Mucosa of descending colon (tissue), 3 donors: ENCODE data around the gene ABLIM2. TPM values are rescaled to one million over a fixed set of nuclear protein-coding genes. Genes with fewer than 3 reads are reported as not detected.

ENCODE experiments used
- ATAC-seq: fragments of 200-7000 bp; cut with Tn5 transposase; one replicate; pipeline ENCODE4 v1.9.1; 2020; ENCODE audit warnings: mild to moderate bottlenecking, moderate library complexity
- DNase-seq, 3 donors: peaks; one replicate each; pipeline ENCODE4 v3.0.0-alpha.2; 2020
- H3K36me3 ChIP-seq: fragments of 200-600 bp; one replicate; pipeline ENCODE4 v1.8.0; 2021; ENCODE audit warnings: low read depth, mild to moderate bottlenecking
- H3K4me1 ChIP-seq: fragments of 200-600 bp; one replicate; pipeline ENCODE4 v1.8.0; 2021; ENCODE audit warnings: low read depth, mild to moderate bottlenecking
- H3K4me3 ChIP-seq: fragments of 200-600 bp; one replicate; pipeline ENCODE4 v1.8.0; 2021; ENCODE audit warnings: mild to moderate bottlenecking
- H3K9me3 ChIP-seq: fragments of 200-600 bp; one replicate; pipeline ENCODE4 v1.8.0; 2021; ENCODE audit warnings: mild to moderate bottlenecking
- intact Hi-C, 2 donors: fragments of 100-400 bp; cut with DNase I in 1 of 2; cut with micrococcal nuclease in 1 of 2; formaldehyde crosslinking; loops; one replicate each; pipeline versions ENCODE4 v1.11.0 to v1.11.1; 2022; cut with DNase I, micrococcal nuclease
- total RNA-seq, 3 donors: library from RNA; stranded (reverse); fragmentation: NEBNext Ultra II Directional in 2 of 3; extraction: Animal tissue kit (Norgen Biotek cat#: 25700) in 2 of 3; gene quantifications; one replicate each; pipeline versions ENCODE4 v1.2.1 to v1.2.4, GENCODE V29; 2021 to 2023
- TF ChIP-seq, protein P1 (sequence below): fragments of 200-600 bp; IDR thresholded peaks from one replicate; pipeline ENCODE4 v1.8.0; 2022; ENCODE audit warnings: antibody characterized with exemption, mild to moderate bottlenecking
- donor health status: DM: no; HTN: no; CAD: no; lungs with moderate emphysema.
- donor health status: DM: no; HTN: no; CAD: no.
- donor health status: DM: no; HTN: yes; CAD: no.

ABLIM2 gene
- total RNA-seq, 3 donors from 2014 or later, result 15.0 to 15.8 (median 15.5) TPM

GRCh38 chr4:8067945-8068896 lies 90.4 kb downstream of the ABLIM2 start:
- intact Hi-C loops, result no loop called here
- Histone ChIP-seq H3K36me3 (no peaks in the 10 kb centered on the region), H3K4me1 (no peaks in the 10 kb centered on the region), H3K4me3 (no peak overlapping the region), H3K9me3 (peaks cover 24% of the 10 kb centered on the region)
- DNase-seq, result no peak
- no peak for ATAC-seq
- TF ChIP-seq, protein P1, sequence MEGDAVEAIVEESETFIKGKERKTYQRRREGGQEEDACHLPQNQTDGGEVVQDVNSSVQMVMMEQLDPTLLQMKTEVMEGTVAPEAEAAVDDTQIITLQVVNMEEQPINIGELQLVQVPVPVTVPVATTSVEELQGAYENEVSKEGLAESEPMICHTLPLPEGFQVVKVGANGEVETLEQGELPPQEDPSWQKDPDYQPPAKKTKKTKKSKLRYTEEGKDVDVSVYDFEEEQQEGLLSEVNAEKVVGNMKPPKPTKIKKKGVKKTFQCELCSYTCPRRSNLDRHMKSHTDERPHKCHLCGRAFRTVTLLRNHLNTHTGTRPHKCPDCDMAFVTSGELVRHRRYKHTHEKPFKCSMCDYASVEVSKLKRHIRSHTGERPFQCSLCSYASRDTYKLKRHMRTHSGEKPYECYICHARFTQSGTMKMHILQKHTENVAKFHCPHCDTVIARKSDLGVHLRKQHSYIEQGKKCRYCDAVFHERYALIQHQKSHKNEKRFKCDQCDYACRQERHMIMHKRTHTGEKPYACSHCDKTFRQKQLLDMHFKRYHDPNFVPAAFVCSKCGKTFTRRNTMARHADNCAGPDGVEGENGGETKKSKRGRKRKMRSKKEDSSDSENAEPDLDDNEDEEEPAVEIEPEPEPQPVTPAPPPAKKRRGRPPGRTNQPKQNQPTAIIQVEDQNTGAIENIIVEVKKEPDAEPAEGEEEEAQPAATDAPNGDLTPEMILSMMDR, result no peak

DNA sequence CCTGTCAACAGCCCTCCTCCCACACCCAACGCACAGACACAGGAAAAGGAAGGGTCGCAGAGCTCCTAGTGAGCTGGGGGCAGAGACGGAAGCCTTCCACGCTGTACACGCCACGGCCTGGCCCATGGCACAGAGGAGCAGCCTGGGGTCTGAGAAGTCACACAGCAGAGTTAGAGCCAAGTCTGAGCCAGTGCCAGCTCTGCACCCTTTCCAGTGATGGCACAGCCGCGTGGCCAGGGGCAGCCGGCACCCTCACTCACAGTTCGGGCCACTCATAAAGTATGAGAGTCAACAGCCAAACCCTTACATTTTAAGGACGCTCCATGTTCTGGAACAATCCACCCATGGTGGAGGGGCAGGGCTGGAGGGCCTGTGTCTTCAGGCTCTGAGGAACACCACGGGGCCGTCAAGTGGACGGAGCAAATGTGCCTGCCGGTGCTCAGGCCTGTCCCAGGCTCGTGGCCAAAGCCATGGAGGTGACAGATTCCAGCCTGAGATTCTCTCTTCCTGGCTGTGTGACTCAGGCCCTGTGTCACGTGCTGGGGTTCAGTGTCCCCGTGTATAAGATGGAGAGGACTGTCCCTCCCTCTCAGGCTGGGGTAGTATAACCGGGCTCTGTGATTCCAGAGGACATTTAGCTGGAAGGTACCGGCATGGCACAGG lies 91.2 kb downstream of the ABLIM2 start:
- no peak for DNase-seq
- Histone ChIP-seq H3K9me3 (peaks cover 27% of the 10 kb centered on the region), H3K4me3 (no peak overlapping the region), H3K4me1 (no peaks in the 10 kb centered on the region), H3K36me3 (no peaks in the 10 kb centered on the region)
- ATAC-seq, result no peak
- intact Hi-C loops, result no loop called here
- TF ChIP-seq, protein P1, result no peak

DNA sequence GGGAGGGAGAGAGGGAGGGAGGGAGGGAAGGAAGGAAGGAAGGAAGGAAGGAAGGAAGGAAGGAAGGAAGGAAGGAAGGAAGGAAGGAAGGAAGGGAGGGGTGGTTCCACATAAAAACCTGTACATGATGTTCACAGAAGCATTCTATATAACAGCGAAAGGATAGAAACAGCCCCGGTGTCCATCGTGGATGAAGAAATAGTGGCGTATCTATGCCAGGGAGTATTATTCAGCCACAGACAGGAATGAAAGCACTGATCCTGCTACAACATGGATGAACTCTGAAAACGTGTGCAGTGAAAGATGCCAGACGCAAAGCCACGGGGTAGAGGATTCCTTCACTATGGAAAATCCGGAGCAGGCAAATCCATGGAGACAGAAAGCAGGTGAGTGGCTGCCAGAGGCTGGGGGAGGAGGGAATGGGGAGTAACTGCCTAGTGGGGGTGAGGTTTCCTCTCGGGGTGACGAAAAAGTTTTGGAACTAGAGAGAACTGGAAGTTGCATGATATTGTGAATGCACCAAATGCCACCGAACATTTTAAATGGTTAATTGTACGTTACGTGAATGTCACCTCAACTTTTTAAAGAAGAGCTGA lies 92.2 kb downstream of the ABLIM2 start:
- TF ChIP-seq, protein P1, result no peak
- Histone ChIP-seq H3K4me1 (no peaks in the 10 kb centered on the region), H3K36me3 (no peaks in the 10 kb centered on the region), H3K9me3 (peaks cover 27% of the 10 kb centered on the region), H3K4me3 (no peak overlapping the region)
- intact Hi-C loops, result no loop called here
- DNase-seq, result no peak
- ATAC-seq, result no peak

- H3K4me3 ChIP-seq, result no peak overlapping the region
- intact Hi-C loops, result no loop called here
- no peak for ATAC-seq
- TF ChIP-seq, protein P1, result no peak
- no peaks in the 10 kb centered on the region for H3K4me1 ChIP-seq
- no peak for DNase-seq
- peaks cover 27% of the 10 kb centered on the region for H3K9me3 ChIP-seq
- no peaks in the 10 kb centered on the region for H3K36me3 ChIP-seq
Measured at GRCh38 chr4:8063974-8064563, 94.5 kb downstream of the ABLIM2 start.

- H3K36me3 ChIP-seq, result no peaks in the 10 kb centered on the region
- no peak for DNase-seq
- intact Hi-C loops, result no loop called here
- no peak overlapping the region for H3K4me3 ChIP-seq
- peaks cover 27% of the 10 kb centered on the region for H3K9me3 ChIP-seq
- TF ChIP-seq, protein P1, result no peak
- H3K4me1 ChIP-seq, result no peaks in the 10 kb centered on the region
- ATAC-seq, result no peak
Measured at GRCh38 chr4:8061573-8061972, 97.0 kb downstream of the ABLIM2 start.
